WTC11 (cell line): ENCODE data around the gene PRF1.

Experiments
- CTCF ChIP-seq: fragments of 200-600 bp; IDR thresholded peaks from 2 replicates; pipeline ENCODE4 v1.8.0; 2022; ENCODE audit warnings: antibody characterized with exemption
- JAZF1 ChIP-seq: fragments of 250-450 bp; sonication (Bioruptor Pico); IDR thresholded peaks from 2 replicates; pipeline ENCODE4 v1.9.0; 2021; ENCODE audit warnings: moderate library complexity, mild to moderate bottlenecking, inconsistent platforms
- RORB ChIP-seq: fragments of 250-450 bp; sonication (Bioruptor Pico); IDR thresholded peaks from 2 replicates; pipeline ENCODE4 v1.9.0; 2021; ENCODE audit warnings: mild to moderate bottlenecking
- USF2 ChIP-seq: sonication (generic); formaldehyde crosslinking; IDR thresholded peaks from 2 replicates; pipeline ENCODE4 v1.8.1; 2023; ENCODE audit warnings: mild to moderate bottlenecking, missing genetic modification reagents, moderate library complexity
- ZNF138 ChIP-seq: sonication (generic); formaldehyde crosslinking; conservative IDR thresholded peaks from 2 replicates; pipeline ENCODE4 v1.8.1; 2022; ENCODE audit warnings: mild to moderate bottlenecking, moderate library complexity, missing genetic modification reagents

- no peak for TF ChIP-seq CTCF
- TF ChIP-seq USF2 (CRISPR knock-in tag) = no peak
- TF ChIP-seq RORB (CRISPR knock-in tag) = no peak
- TF ChIP-seq JAZF1 = no peak
- TF ChIP-seq ZNF138 (CRISPR knock-in tag) = no peak
Measured at GRCh38 chr10:70596110-70596798, 6.3 kb downstream of the PRF1 start.
